Measurements from ENCODE around the gene PTCD1.

DNA sequence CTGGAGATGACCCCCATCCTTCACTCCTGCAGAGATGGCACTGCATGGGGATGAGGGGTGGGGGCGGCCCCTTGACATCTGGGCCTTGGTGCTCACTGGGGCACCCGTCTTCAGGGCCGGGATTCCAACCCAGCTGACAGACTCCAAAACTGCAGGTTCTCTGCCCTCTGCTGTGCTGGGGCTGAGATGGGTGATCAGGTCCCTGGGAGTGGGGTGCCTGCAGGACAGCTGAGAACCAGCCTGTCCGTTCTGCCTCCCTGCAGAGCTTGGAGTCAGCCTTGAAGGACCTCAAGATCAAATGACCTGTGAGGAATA is 44.5 kb downstream of the PTCD1 start:
- TF ChIP-seq, protein P1, sequence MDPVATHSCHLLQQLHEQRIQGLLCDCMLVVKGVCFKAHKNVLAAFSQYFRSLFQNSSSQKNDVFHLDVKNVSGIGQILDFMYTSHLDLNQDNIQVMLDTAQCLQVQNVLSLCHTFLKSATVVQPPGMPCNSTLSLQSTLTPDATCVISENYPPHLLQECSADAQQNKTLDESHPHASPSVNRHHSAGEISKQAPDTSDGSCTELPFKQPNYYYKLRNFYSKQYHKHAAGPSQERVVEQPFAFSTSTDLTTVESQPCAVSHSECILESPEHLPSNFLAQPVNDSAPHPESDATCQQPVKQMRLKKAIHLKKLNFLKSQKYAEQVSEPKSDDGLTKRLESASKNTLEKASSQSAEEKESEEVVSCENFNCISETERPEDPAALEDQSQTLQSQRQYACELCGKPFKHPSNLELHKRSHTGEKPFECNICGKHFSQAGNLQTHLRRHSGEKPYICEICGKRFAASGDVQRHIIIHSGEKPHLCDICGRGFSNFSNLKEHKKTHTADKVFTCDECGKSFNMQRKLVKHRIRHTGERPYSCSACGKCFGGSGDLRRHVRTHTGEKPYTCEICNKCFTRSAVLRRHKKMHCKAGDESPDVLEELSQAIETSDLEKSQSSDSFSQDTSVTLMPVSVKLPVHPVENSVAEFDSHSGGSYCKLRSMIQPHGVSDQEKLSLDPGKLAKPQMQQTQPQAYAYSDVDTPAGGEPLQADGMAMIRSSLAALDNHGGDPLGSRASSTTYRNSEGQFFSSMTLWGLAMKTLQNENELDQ (CRISPR knock-in tag; IDR thresholded peaks at IDR 0.05; ENCODE audit: borderline replicate concordance): no peak
- TF ChIP-seq, protein P2, sequence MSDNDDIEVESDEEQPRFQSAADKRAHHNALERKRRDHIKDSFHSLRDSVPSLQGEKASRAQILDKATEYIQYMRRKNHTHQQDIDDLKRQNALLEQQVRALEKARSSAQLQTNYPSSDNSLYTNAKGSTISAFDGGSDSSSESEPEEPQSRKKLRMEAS (CRISPR knock-in tag; IDR thresholded peaks at IDR 0.05): no peak
- TF ChIP-seq, protein P3, sequence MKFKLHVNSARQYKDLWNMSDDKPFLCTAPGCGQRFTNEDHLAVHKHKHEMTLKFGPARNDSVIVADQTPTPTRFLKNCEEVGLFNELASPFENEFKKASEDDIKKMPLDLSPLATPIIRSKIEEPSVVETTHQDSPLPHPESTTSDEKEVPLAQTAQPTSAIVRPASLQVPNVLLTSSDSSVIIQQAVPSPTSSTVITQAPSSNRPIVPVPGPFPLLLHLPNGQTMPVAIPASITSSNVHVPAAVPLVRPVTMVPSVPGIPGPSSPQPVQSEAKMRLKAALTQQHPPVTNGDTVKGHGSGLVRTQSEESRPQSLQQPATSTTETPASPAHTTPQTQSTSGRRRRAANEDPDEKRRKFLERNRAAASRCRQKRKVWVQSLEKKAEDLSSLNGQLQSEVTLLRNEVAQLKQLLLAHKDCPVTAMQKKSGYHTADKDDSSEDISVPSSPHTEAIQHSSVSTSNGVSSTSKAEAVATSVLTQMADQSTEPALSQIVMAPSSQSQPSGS (CRISPR knock-in tag; IDR thresholded peaks at IDR 0.05): no peak
- TF ChIP-seq, protein P4, sequence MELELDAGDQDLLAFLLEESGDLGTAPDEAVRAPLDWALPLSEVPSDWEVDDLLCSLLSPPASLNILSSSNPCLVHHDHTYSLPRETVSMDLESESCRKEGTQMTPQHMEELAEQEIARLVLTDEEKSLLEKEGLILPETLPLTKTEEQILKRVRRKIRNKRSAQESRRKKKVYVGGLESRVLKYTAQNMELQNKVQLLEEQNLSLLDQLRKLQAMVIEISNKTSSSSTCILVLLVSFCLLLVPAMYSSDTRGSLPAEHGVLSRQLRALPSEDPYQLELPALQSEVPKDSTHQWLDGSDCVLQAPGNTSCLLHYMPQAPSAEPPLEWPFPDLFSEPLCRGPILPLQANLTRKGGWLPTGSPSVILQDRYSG (tag; conservative IDR thresholded peaks at IDR 0.05; ENCODE audit: low read depth): no peak
